ENCODE results near the gene PTPRD. TPM values are rescaled to one million over a fixed set of nuclear protein-coding genes. Genes with fewer than 3 reads are reported as not detected.
A peak's percentile ranks its signal among the peaks of the same experiment; 100 is the strongest.

Gene PTPRD
- total RNA-seq, 2 experiments from 2014 or later, result 0.03 TPM; not detected in 1

DNA sequence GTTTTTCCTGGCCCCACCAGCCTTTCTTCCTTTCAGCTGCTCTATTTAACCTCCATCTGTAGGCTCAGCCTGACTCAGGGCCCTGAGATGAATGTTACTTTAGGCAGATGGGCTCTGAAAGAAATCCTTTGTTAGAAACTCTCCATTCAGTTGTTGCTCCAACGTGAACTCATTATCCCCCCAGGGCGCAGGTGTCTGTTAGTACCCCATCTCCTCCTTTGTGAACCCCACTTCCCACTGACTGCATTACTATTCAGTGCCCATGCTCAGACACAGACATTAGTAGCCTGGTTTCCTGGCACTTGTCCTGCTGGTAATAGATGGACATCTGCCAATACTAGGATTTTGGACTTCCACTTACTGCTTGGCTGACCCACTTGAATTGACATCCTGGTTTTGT is 1271.6 kb downstream of the PTPRD start:
- ChIA-PET POLR2A (no interaction called here), CTCF (ENCODE audit: unreplicated experiment) (no interaction called here)
- no TSS peak for BruUV-seq (replicated peaks)
- Histone ChIP-seq H2AFZ (ENCODE audit: low read length) (no peak overlapping the region), H3K9me2 (ENCODE audit: insufficient read depth, low read length) (no peaks in the 10 kb centered on the region), H3K4me2 (ENCODE audit: low read length) (no peak overlapping the region), H3K4me1 (ENCODE audit: insufficient read depth, low read length, poor library complexity, severe bottlenecking) (no peaks in the 10 kb centered on the region), H3K9me3 (ENCODE audit: low read length) (no peaks in the 10 kb centered on the region), H3K36me3 (ENCODE audit: insufficient read depth, low read length) (no peaks in the 10 kb centered on the region), H3K79me2 (ENCODE audit: insufficient read depth, low read depth, low read length) (no peaks in the 10 kb centered on the region), H4K20me1 (ENCODE audit: insufficient read depth, low read length) (no peaks in the 10 kb centered on the region), H3K4me3 (ENCODE audit: low read depth, low read length, poor library complexity, severe bottlenecking) (no peak overlapping the region), H3K27ac (ENCODE audit: low read depth, low read length, poor library complexity, severe bottlenecking) (no peak overlapping the region)
- intact Hi-C loops (cut with micrococcal nuclease; ENCODE audit: unreplicated experiment), result no loop called here
- DNase-seq (ENCODE audit: low spot score), result no peak
- TF ChIP-seq EZH2phosphoT487 (IDR thresholded peaks at IDR 0.05; ENCODE audit: borderline replicate concordance, low read depth, low read length), result no peak
- TF ChIP-seq, protein P1, sequence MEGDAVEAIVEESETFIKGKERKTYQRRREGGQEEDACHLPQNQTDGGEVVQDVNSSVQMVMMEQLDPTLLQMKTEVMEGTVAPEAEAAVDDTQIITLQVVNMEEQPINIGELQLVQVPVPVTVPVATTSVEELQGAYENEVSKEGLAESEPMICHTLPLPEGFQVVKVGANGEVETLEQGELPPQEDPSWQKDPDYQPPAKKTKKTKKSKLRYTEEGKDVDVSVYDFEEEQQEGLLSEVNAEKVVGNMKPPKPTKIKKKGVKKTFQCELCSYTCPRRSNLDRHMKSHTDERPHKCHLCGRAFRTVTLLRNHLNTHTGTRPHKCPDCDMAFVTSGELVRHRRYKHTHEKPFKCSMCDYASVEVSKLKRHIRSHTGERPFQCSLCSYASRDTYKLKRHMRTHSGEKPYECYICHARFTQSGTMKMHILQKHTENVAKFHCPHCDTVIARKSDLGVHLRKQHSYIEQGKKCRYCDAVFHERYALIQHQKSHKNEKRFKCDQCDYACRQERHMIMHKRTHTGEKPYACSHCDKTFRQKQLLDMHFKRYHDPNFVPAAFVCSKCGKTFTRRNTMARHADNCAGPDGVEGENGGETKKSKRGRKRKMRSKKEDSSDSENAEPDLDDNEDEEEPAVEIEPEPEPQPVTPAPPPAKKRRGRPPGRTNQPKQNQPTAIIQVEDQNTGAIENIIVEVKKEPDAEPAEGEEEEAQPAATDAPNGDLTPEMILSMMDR (conservative IDR thresholded peaks at IDR 0.05; ENCODE audit: low read length), result no peak

DNA sequence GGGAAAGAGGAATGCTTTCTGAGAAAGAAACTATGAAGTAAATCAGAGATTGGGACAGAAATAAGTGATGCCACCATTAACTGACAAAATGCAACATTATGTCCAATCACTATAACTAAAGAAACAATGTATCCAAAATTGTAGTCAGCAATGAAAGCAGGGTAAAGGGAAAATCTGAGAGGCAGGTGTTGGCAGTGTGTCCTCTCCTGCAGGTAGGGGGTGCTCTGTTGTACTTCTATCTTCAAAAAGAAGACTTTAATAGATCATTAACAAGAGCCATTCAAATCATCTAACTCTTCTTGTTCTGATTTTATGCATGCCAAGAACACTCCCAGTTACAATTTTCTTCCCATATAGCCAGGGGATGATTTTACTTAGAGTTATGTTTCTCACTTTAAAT is 1275.7 kb downstream of the PTPRD start:
- no peaks in the 10 kb centered on the region for H3K9me3 ChIP-seq (ENCODE audit: low read length)
- CTCF ChIA-PET (ENCODE audit: unreplicated experiment), result no interaction called here
- TF ChIP-seq, protein P1 (conservative IDR thresholded peaks at IDR 0.05; ENCODE audit: low read length), result peak; percentile 59
- no peak for TF ChIP-seq EZH2phosphoT487 (IDR thresholded peaks at IDR 0.05; ENCODE audit: borderline replicate concordance, low read depth, low read length)
- no peak overlapping the region for H3K4me3 ChIP-seq (ENCODE audit: low read depth, low read length, poor library complexity, severe bottlenecking)
- no peaks in the 10 kb centered on the region for H4K20me1 ChIP-seq (ENCODE audit: insufficient read depth, low read length)
- no peak overlapping the region for H3K4me2 ChIP-seq (ENCODE audit: low read length)
- no peaks in the 10 kb centered on the region for H3K9me2 ChIP-seq (ENCODE audit: insufficient read depth, low read length)
- POLR2A ChIA-PET, result no interaction called here
- no peak overlapping the region for H2AFZ ChIP-seq (ENCODE audit: low read length)
- DNase-seq (ENCODE audit: low spot score), result no peak
- no peaks in the 10 kb centered on the region for H3K36me3 ChIP-seq (ENCODE audit: insufficient read depth, low read length)
- no peaks in the 10 kb centered on the region for H3K79me2 ChIP-seq (ENCODE audit: insufficient read depth, low read depth, low read length)
- no peak overlapping the region for H3K27ac ChIP-seq (ENCODE audit: low read depth, low read length, poor library complexity, severe bottlenecking)
- intact Hi-C loops (cut with micrococcal nuclease; ENCODE audit: unreplicated experiment), result no loop called here
- no peaks in the 10 kb centered on the region for H3K4me1 ChIP-seq (ENCODE audit: insufficient read depth, low read length, poor library complexity, severe bottlenecking)
- no TSS peak for BruUV-seq (replicated peaks)

DNA sequence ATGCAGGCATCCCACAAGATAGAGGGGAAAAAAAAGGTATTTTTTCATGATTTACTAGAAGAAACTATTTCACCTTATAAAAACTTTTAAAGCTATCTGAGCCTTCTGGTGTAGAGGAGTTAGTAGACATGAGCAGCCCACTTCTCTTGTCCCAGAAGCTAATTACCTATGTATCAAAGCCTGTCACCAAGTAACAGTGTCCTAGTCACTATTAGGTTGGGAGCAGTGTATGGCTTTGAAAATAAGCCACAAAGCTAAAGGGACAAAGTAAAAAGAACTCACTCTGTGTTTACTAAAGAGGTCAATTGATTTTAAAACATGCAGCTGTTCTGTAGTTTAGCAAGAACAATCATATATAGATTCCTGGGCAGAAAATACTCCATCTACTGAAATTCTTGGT is 1286.1 kb downstream of the PTPRD start:
- CTCF ChIA-PET (ENCODE audit: unreplicated experiment), result no interaction called here
- H3K9me3 ChIP-seq (ENCODE audit: low read length), result no peaks in the 10 kb centered on the region
- H3K9me2 ChIP-seq (ENCODE audit: insufficient read depth, low read length), result no peaks in the 10 kb centered on the region
- no TSS peak for BruUV-seq (replicated peaks)
- H3K4me1 ChIP-seq (ENCODE audit: insufficient read depth, low read length, poor library complexity, severe bottlenecking), result no peaks in the 10 kb centered on the region
- H3K79me2 ChIP-seq (ENCODE audit: insufficient read depth, low read depth, low read length), result no peaks in the 10 kb centered on the region
- H3K4me2 ChIP-seq (ENCODE audit: low read length), result no peak overlapping the region
- TF ChIP-seq, protein P1 (conservative IDR thresholded peaks at IDR 0.05; ENCODE audit: low read length), result no peak
- no peak for TF ChIP-seq EZH2phosphoT487 (IDR thresholded peaks at IDR 0.05; ENCODE audit: borderline replicate concordance, low read depth, low read length)
- POLR2A ChIA-PET, result interaction anchor here (0.6 to 0.9 kb wide), 2 partner anchors 23 to 152 kb away, joined by 3 to 5 read pairs; no protein-coding TSS in a partner anchor
- no peak overlapping the region for H3K4me3 ChIP-seq (ENCODE audit: low read depth, low read length, poor library complexity, severe bottlenecking)
- H3K36me3 ChIP-seq (ENCODE audit: insufficient read depth, low read length), result no peaks in the 10 kb centered on the region
- no peak overlapping the region for H3K27ac ChIP-seq (ENCODE audit: low read depth, low read length, poor library complexity, severe bottlenecking)
- H2AFZ ChIP-seq (ENCODE audit: low read length), result no peak overlapping the region
- intact Hi-C loops (cut with micrococcal nuclease; ENCODE audit: unreplicated experiment), result no loop called here
- H4K20me1 ChIP-seq (ENCODE audit: insufficient read depth, low read length), result no peaks in the 10 kb centered on the region
- DNase-seq (ENCODE audit: low spot score), result no peak

All from OCI-LY7 (cell line).